Activated B cell treated with CpG ODN at 0.5 μM for 24 hours (primary cell): ENCODE data around the gene SLC44A1. TPM values are rescaled to one million over a fixed set of nuclear protein-coding genes. Genes with fewer than 3 reads are reported as not detected.

Experiments
- ATAC-seq: fragments of 200-7000 bp; cut with Tn5 transposase; one replicate; pipeline ENCODE4 v1.10.0; 2021; ENCODE audit warnings: low read depth, mild to moderate bottlenecking, moderate library complexity
- CTCF ChIA-PET: fragments of 350-600 bp; sonication (Branson Sonifier 250); formaldehyde crosslinking; loops from one replicate; lab custom pipeline; 2021; ENCODE audit warnings: antibody characterized with exemption; lab: Charles Lee
- POLR2A ChIA-PET: fragments of 350-600 bp; sonication (Branson Sonifier 250); formaldehyde crosslinking; loops from one replicate; lab custom pipeline; 2021; ENCODE audit warnings: antibody characterized with exemption; lab: Charles Lee
- DNase-seq: peaks from one replicate; pipeline ENCODE4 v3.0.0; 2022
- H3K27ac Mint-ChIP-seq: one replicate; pipeline ENCODE4 v1.8.0; 2020; ENCODE audit warnings: mixed read lengths
- H3K27me3 Mint-ChIP-seq: one replicate; pipeline ENCODE4 v1.8.0; 2021; ENCODE audit warnings: mixed read lengths
- H3K36me3 Mint-ChIP-seq: one replicate; pipeline ENCODE4 v1.8.0; 2021; ENCODE audit warnings: low read depth, mixed read lengths
- H3K4me1 Mint-ChIP-seq: one replicate; pipeline ENCODE4 v1.8.0; 2021; ENCODE audit warnings: mixed read lengths
- H3K4me3 Mint-ChIP-seq: one replicate; pipeline ENCODE4 v1.8.0; 2020; ENCODE audit warnings: mild to moderate bottlenecking, mixed read lengths
- H3K9me3 Mint-ChIP-seq: one replicate; pipeline ENCODE4 v1.8.0; 2020; ENCODE audit warnings: mixed read lengths
- intact Hi-C: fragments of 100-400 bp; cut with micrococcal nuclease; formaldehyde crosslinking; loops from one replicate; pipeline ENCODE4 v1.15.1; 2024
- total RNA-seq: library from RNA; stranded (reverse); gene quantifications from 2 replicates; pipeline ENCODE4 v1.2.3, GENCODE V29; 2022
- TF ChIP-seq, protein P1 (sequence below): fragments of 200-600 bp; IDR thresholded peaks from one replicate; pipeline ENCODE4 v1.8.0; 2022; ENCODE audit warnings: antibody characterized with exemption, mild to moderate bottlenecking

The SLC44A1 gene
- total RNA-seq, 1 donor from 2014 or later: 10.1 TPM

DNA sequence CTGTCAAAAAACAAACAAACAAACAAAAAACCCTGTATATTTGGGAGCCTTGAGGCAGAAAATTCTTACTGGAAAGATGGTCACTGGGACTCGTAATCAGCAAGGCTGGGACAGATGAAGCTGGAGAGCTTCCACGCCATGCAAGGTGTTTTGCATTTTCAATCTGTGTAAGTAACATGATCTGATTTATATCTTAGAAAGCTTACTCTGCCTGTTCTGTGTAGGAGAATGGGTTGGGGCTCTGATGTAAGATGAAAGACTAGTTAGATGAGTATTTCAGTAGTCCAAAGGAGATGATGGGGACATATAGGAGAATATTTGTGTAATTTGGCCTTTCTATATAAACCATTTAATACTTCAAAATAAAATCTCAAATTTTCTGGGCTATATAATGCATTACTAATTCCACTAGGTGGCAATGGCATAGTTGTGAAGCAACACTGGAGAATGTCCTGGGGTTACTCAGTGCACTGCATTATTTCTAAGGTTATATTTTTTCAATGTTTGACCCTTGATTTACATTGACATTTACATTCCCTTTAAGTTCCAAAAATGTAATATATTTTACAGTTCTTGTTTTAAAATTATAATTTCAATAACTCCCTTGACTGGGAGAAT is 181.5 kb downstream of the SLC44A1 start:
- H3K4me3 Mint-ChIP-seq: no peak overlapping the region
- DNase-seq (no peak), ATAC-seq (no peak)
- H3K27me3 Mint-ChIP-seq: no peaks in the 10 kb centered on the region
- TF ChIP-seq, protein P1, sequence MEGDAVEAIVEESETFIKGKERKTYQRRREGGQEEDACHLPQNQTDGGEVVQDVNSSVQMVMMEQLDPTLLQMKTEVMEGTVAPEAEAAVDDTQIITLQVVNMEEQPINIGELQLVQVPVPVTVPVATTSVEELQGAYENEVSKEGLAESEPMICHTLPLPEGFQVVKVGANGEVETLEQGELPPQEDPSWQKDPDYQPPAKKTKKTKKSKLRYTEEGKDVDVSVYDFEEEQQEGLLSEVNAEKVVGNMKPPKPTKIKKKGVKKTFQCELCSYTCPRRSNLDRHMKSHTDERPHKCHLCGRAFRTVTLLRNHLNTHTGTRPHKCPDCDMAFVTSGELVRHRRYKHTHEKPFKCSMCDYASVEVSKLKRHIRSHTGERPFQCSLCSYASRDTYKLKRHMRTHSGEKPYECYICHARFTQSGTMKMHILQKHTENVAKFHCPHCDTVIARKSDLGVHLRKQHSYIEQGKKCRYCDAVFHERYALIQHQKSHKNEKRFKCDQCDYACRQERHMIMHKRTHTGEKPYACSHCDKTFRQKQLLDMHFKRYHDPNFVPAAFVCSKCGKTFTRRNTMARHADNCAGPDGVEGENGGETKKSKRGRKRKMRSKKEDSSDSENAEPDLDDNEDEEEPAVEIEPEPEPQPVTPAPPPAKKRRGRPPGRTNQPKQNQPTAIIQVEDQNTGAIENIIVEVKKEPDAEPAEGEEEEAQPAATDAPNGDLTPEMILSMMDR: no peak
- ChIA-PET POLR2A (no interaction called here), CTCF (no interaction called here)
- intact Hi-C loops: loop anchor here (1.0 kb wide), 2 partner anchors 292 to 455 kb away; no protein-coding TSS in a partner anchor
- H3K36me3 Mint-ChIP-seq: no peaks in the 10 kb centered on the region
- no peaks in the 10 kb centered on the region for H3K9me3 Mint-ChIP-seq
- H3K4me1 Mint-ChIP-seq: no peaks in the 10 kb centered on the region
- H3K27ac Mint-ChIP-seq: no peak overlapping the region

DNA sequence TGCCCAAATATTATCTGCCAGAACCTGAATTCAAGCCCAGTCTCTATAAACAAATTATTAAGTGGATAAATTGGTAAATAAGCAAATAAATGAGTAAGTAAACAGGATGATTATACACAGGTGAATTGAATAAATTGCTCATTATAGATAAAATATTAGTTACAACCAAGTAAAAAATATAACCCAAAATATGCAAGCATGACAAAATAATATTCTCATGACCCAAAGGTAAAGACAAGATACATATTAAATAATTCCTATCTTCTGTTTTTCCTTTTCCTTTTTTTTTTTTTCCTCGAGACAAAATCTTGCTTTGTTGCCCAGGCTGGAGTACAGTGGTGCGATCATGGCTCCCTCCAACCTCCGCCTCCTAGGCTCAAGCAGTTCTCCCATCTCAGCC is 182.2 kb downstream of the SLC44A1 start:
- ChIA-PET POLR2A (no interaction called here), CTCF (no interaction called here)
- intact Hi-C loops: loop anchor here (1.0 kb wide), 2 partner anchors 292 to 455 kb away; no protein-coding TSS in a partner anchor
- no peaks in the 10 kb centered on the region for H3K27me3 Mint-ChIP-seq
- ATAC-seq (no peak), DNase-seq (no peak)
- no peak overlapping the region for H3K27ac Mint-ChIP-seq
- no peaks in the 10 kb centered on the region for H3K9me3 Mint-ChIP-seq
- no peak overlapping the region for H3K4me3 Mint-ChIP-seq
- no peaks in the 10 kb centered on the region for H3K4me1 Mint-ChIP-seq
- TF ChIP-seq, protein P1: no peak
- H3K36me3 Mint-ChIP-seq: no peaks in the 10 kb centered on the region

DNA sequence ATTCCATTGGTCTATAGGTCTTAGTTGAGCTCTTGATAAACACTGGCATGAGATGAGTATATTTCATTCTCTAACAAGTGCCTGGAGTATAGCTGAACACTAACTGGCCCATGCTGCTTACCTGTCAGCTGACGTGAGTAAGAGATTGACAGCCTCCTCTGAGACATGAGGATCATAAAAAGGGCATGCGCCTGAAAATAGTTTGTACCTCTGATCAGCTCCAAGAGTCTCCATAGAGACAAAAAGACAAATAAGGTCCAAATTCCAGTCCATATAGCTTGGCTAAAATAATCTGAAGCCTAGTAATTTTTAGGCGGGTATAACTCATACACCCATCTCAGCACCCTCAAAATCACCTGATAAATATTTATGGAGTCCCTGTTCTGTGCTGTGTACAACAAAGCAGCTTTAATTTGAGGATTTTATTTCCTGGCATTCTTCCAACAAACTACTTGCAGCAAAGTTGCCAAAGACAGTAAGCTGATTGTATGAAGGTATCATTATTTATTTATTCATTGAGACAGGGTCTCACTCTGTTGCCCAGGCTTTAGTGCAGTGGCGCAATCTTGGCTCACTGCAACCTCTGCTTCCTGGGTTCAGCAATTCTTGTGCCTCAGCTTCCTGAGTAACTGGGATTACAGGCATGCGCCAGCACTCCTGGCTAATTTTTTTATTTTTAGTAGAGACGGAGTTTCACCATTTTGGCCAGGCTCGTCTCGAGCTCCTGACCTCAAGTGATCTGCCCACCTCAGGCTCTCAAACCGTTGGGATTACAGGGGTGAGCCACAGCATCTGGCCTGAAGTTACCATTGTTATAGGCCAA is 187.2 kb downstream of the SLC44A1 start:
- no peak for ATAC-seq
- H3K4me1 Mint-ChIP-seq: no peaks in the 10 kb centered on the region
- TF ChIP-seq, protein P1: no peak
- H3K4me3 Mint-ChIP-seq: no peak overlapping the region
- DNase-seq: no peak
- no peak overlapping the region for H3K27ac Mint-ChIP-seq
- peaks cover 2% of the 10 kb centered on the region for H3K27me3 Mint-ChIP-seq
- ChIA-PET POLR2A (no interaction called here), CTCF (interaction anchor here (1.3 kb wide), 1 partner anchor 13 kb away, joined by 5 read pairs; no protein-coding TSS in a partner anchor)
- H3K9me3 Mint-ChIP-seq: no peaks in the 10 kb centered on the region
- intact Hi-C loops: no loop called here
- H3K36me3 Mint-ChIP-seq: no peaks in the 10 kb centered on the region

DNA sequence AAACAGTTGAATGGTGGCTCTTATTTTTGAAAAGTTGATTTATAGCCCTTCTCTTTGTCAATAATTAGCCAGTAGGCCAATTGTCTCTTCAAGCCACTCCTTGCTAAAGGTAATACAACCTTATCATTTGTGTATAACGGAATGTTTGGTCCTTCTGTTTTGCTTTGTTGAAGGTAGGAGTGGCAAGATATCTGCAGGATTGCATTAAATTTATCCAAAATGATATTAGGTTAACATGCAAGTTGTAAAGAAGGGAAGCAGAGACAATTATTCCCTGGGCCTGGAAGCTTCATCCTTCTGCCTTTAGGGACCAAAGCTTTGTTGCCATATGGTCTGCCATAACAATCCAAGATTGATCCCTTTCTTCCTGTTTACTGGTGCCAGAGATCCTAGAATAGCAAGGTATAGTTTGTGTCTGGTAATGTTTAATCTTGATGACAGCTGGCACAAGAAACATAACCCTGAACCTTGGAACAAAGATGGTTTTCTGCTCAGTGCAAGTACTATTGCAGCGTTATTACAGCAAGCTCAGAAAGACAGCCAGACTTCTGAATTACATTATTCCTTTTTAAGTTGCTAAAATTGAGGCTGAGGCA is 187.9 kb downstream of the SLC44A1 start:
- ATAC-seq (no peak), DNase-seq (no peak)
- TF ChIP-seq, protein P1: no peak
- Mint-ChIP-seq H3K9me3 (no peaks in the 10 kb centered on the region), H3K4me1 (no peaks in the 10 kb centered on the region), H3K27me3 (peaks cover 2% of the 10 kb centered on the region), H3K36me3 (no peaks in the 10 kb centered on the region), H3K27ac (no peak overlapping the region), H3K4me3 (no peak overlapping the region)
- POLR2A ChIA-PET: no interaction called here
- CTCF ChIA-PET: interaction anchor here (1.3 kb wide), 1 partner anchor 14 kb away, joined by 5 read pairs; no protein-coding TSS in a partner anchor
- intact Hi-C loops: no loop called here

DNA sequence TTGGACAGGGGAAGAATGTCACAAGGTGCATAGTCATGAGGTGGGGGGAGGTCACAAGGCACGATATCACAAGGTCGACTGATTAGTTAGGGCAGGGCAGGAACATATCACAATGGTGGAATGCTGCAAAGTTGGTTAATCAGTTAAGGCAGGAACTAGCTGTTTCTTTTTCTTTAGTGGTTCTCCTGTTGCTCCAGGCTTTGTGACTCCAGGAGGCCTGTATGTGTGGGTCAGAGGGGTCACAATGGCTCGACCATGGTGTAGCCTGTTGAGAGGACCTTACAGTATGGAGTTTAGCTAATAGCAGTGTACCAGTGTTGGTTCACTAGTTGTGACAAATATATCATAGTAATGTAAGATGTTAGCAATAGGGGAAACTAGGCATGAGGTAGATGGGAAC is 191.0 kb downstream of the SLC44A1 start:
- Mint-ChIP-seq H3K27me3 (peaks cover 2% of the 10 kb centered on the region), H3K36me3 (no peaks in the 10 kb centered on the region), H3K4me1 (no peaks in the 10 kb centered on the region), H3K4me3 (no peak overlapping the region), H3K9me3 (no peaks in the 10 kb centered on the region), H3K27ac (no peak overlapping the region)
- CTCF ChIA-PET: no interaction called here
- DNase-seq: no peak
- TF ChIP-seq, protein P1: no peak
- no peak for ATAC-seq
- POLR2A ChIA-PET: no interaction called here
- intact Hi-C loops: no loop called here
